Fibroblast of lung (primary cell): ENCODE measurements around the gene ACADSB. TPM values are rescaled to one million over a fixed set of nuclear protein-coding genes. Genes with fewer than 3 reads are reported as not detected.

Source experiments
- DNase-seq, 2 donors: peaks; one replicate each; pipeline versions ENCODE4 v3.0.0 to v3.0.0-alpha.2; 2010; ENCODE audit warnings: low read depth in 2 of 2
- H2AFZ ChIP-seq: 2 replicates; pipeline ENCODE4 v1.5.1; 2012; ENCODE audit warnings: low read length, control low read depth, inconsistent platforms
- H3K27ac ChIP-seq: 2 replicates; pipeline ENCODE4 v1.5.1; 2011; ENCODE audit warnings: low read length, control low read depth; ENCODE audit not compliant: insufficient read depth
- H3K27me3 ChIP-seq: 2 replicates; pipeline ENCODE4 v1.5.1; 2011; ENCODE audit warnings: mild to moderate bottlenecking, low read length; ENCODE audit not compliant: control insufficient read depth, insufficient read depth
- H3K36me3 ChIP-seq: 2 replicates; pipeline ENCODE4 v1.5.1; 2011; ENCODE audit warnings: low read length; ENCODE audit not compliant: control insufficient read depth, insufficient read depth
- H3K4me1 ChIP-seq: 2 replicates; pipeline ENCODE4 v1.5.1; 2011; ENCODE audit warnings: low read length; ENCODE audit not compliant: control insufficient read depth, insufficient read depth; ENCODE audit errors: extremely low read depth
- H3K4me2 ChIP-seq: 2 replicates; pipeline ENCODE4 v1.5.1; 2011; ENCODE audit warnings: low read length, control low read depth; ENCODE audit not compliant: insufficient read depth; ENCODE audit errors: extremely low read depth
- H3K4me3 ChIP-seq, 4 experiments: fragments of 200-600 bp in 1 of 4; sonication (generic) in 1 of 4; replicated peaks in 1 of 4; 2 replicates each; pipeline ENCODE4 v1.5.1; 2011 to 2016; ENCODE audit warnings: low read length in 4 of 4, low read depth in 3 of 4, mild to moderate bottlenecking in 3 of 4, control low read depth in 2 of 4, inconsistent platforms in 1 of 4, mixed read lengths in 1 of 4; ENCODE audit not compliant: insufficient read depth in 1 of 4; ENCODE audit errors: control extremely low read depth in 1 of 4
- H3K79me2 ChIP-seq: 2 replicates; pipeline ENCODE4 v1.5.1; 2012; ENCODE audit warnings: mild to moderate bottlenecking, low read length, inconsistent platforms; ENCODE audit not compliant: control insufficient read depth, insufficient read depth
- H3K9ac ChIP-seq: 2 replicates; pipeline ENCODE4 v1.5.1; 2011; ENCODE audit warnings: mild to moderate bottlenecking, low read length, control low read depth; ENCODE audit not compliant: insufficient read depth
- H3K9me3 ChIP-seq: 2 replicates; pipeline ENCODE4 v1.5.1; 2012; ENCODE audit warnings: low read depth, low read length; ENCODE audit not compliant: control insufficient read depth, insufficient read depth
- H4K20me1 ChIP-seq: 2 replicates; pipeline ENCODE4 v1.5.1; 2011; ENCODE audit warnings: low read length; ENCODE audit not compliant: control insufficient read depth, insufficient read depth; ENCODE audit errors: extremely low read depth
- EZH2 ChIP-seq: IDR thresholded peaks from 2 replicates; pipeline ENCODE4 v1.5.1; 2012; ENCODE audit warnings: low read length, control low read depth, mild to moderate bottlenecking; ENCODE audit errors: missing control alignments
- polyA plus RNA-seq, 2 donors: library from polyadenylated mRNA; depleted of rRNA in 1 of 2; stranded (reverse) in 1 of 2; unstranded in 1 of 2; fragments of >200 nt; gene quantifications; 2 replicates each; pipeline ENCODE4 v1.2.1, GENCODE V29; 2011 to 2012; ENCODE audit warnings: missing spikeins in 1 of 2
- total RNA-seq: library from RNA; depleted of rRNA; stranded (reverse); fragments of >200 nt; gene quantifications from 2 replicates; pipeline ENCODE4 v1.2.1, GENCODE V29; 2014
- TF ChIP-seq, protein P1 (sequence below), 2 donors: IDR thresholded peaks in 1 of 2; conservative IDR thresholded peaks in 1 of 2; 1 replicate in 1 of 2; 2 replicates in 1 of 2; pipeline ENCODE4 v1.5.1; 2011 to 2012; ENCODE audit warnings: low read length in 2 of 2, control low read depth in 1 of 2, inconsistent platforms in 1 of 2, low read depth in 1 of 2, mild to moderate bottlenecking in 1 of 2

The ACADSB gene
- total and polyA plus RNA-seq, 2 donors (not counting 1 experiment from before 2014, with no cell fraction given) = 5.6 to 11.3 TPM

DNA sequence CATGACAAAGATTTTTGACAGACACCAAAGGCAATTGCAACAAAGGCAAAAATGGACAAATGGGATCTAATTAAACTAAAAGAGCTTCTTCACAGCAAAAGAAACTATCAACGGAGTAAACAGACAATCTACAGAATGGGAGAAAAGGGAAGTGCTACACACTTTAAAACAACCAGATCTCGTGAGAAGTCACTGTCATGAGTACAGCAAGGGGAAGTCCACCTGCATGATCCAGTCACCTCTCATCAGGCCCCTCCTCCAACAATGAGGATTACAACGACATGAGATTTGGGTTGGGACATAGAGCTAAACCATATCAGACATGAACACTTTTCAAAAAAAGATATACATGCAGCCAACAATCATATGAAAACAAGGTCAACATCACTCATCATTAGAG is 40.1 kb upstream of the ACADSB start:
- Histone ChIP-seq H3K9ac (no peak overlapping the region), H3K27ac (no peak overlapping the region), H3K36me3 (no peaks in the 10 kb centered on the region), H3K4me3 (no peak overlapping the region), H2AFZ (no peak overlapping the region), H3K9me3 (no peaks in the 10 kb centered on the region), H3K79me2 (no peaks in the 10 kb centered on the region), H4K20me1 (no peaks in the 10 kb centered on the region), H3K27me3 (no peaks in the 10 kb centered on the region), H3K4me2 (no peak overlapping the region), H3K4me1 (no peaks in the 10 kb centered on the region)
- no peak for DNase-seq
- TF ChIP-seq, protein P1, sequence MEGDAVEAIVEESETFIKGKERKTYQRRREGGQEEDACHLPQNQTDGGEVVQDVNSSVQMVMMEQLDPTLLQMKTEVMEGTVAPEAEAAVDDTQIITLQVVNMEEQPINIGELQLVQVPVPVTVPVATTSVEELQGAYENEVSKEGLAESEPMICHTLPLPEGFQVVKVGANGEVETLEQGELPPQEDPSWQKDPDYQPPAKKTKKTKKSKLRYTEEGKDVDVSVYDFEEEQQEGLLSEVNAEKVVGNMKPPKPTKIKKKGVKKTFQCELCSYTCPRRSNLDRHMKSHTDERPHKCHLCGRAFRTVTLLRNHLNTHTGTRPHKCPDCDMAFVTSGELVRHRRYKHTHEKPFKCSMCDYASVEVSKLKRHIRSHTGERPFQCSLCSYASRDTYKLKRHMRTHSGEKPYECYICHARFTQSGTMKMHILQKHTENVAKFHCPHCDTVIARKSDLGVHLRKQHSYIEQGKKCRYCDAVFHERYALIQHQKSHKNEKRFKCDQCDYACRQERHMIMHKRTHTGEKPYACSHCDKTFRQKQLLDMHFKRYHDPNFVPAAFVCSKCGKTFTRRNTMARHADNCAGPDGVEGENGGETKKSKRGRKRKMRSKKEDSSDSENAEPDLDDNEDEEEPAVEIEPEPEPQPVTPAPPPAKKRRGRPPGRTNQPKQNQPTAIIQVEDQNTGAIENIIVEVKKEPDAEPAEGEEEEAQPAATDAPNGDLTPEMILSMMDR (conservative IDR thresholded peaks at IDR 0.05 in 1 of 2, IDR thresholded peaks at IDR 0.05 in 1 of 2; ENCODE audit: low read depth in 1 of 2, low read length in 2 of 2) = no peak
- TF ChIP-seq EZH2 = no peak

DNA sequence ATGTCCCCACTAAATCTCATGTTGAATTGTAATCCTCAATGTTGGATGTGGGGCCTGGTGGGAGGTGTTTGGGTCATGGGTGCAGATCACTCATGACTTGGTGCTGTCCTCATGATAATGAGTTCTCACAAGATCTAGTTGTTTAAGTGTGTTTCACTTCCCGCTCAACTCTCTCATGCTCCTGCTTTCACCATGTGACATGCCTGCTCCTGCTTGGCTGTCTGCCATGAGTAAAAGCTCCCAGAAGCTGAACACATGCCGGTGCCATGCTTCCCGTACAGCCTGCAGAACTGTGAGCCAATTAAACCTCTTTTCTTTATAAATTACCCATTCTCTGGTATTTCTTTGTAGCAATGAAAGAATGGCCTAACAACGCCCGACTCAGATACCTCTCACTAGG is 34.8 kb upstream of the ACADSB start:
- Histone ChIP-seq H4K20me1 (no peaks in the 10 kb centered on the region), H3K9ac (no peak overlapping the region), H3K36me3 (no peaks in the 10 kb centered on the region), H3K4me2 (no peak overlapping the region), H3K27ac (no peak overlapping the region), H2AFZ (no peak overlapping the region), H3K79me2 (no peaks in the 10 kb centered on the region), H3K4me1 (no peaks in the 10 kb centered on the region), H3K9me3 (no peaks in the 10 kb centered on the region), H3K4me3 (no peak overlapping the region), H3K27me3 (no peaks in the 10 kb centered on the region)
- DNase-seq = peak in 1 of 2 donors; percentile 11
- TF ChIP-seq, protein P1 (conservative IDR thresholded peaks at IDR 0.05 in 1 of 2, IDR thresholded peaks at IDR 0.05 in 1 of 2; ENCODE audit: low read depth in 1 of 2, low read length in 2 of 2) = no peak
- no peak for TF ChIP-seq EZH2

DNA sequence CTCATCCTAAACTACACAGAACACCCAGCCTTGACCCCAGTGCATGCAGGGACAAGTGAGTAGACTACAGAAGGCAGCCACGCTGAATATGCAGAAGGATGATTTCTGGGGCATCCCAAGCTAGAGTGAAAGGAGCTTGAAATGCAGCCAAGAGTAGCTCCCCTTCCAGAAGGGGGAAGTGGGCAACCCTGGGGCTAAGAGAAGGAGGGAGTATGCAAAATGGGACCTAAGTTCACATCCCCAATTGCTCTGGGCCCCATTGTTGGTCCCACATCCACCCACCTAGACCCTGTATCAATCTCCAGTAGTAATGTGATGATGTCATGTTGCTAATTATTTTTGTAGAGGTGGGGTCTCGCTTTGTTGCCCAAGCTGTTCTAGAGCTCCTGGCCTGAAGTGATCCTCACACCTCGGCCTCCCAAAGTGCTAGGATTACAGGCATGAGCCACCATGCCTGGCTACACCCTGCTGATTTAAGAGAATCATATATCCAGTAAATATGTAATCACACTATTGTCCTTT is 34.2 kb upstream of the ACADSB start:
- Histone ChIP-seq H3K4me2 (no peak overlapping the region), H3K4me3 (no peak overlapping the region), H3K27me3 (no peaks in the 10 kb centered on the region), H3K4me1 (no peaks in the 10 kb centered on the region), H3K79me2 (no peaks in the 10 kb centered on the region), H3K9ac (no peak overlapping the region), H4K20me1 (no peaks in the 10 kb centered on the region), H3K36me3 (no peaks in the 10 kb centered on the region), H3K9me3 (no peaks in the 10 kb centered on the region), H2AFZ (no peak overlapping the region), H3K27ac (no peak overlapping the region)
- no peak for DNase-seq
- TF ChIP-seq, protein P1 (conservative IDR thresholded peaks at IDR 0.05 in 1 of 2, IDR thresholded peaks at IDR 0.05 in 1 of 2; ENCODE audit: low read depth in 1 of 2, low read length in 2 of 2) = no peak
- no peak for TF ChIP-seq EZH2
